Adrenal gland (tissue), 12 donors: ENCODE measurements around the gene ZNF319. TPM values are rescaled to one million over a fixed set of nuclear protein-coding genes. Genes with fewer than 3 reads are reported as not detected.

Experiments used
- DNase-seq, 7 donors: peaks; one replicate each; pipeline ENCODE4 v3.0.0-alpha.2; 2019 to 2020
- H3K27ac ChIP-seq, 5 donors: fragments of 200-600 bp; sonication (generic) in 4 of 5; 1 replicate in 3 of 5; 2 replicates in 2 of 5; pipeline versions ENCODE4 v1.5.1 to v1.8.0; 2016 to 2020; ENCODE audit warnings: mild to moderate bottlenecking in 1 of 5
- H3K27me3 ChIP-seq: fragments of 200-600 bp; 2 replicates; pipeline ENCODE4 v1.8.0; 2021
- H3K36me3 ChIP-seq, 2 donors: fragments of 200-600 bp; replicated peaks in 1 of 2; 1 replicate in 1 of 2; 2 replicates in 1 of 2; pipeline versions ENCODE4 v1.5.1 to v1.8.0; 2018 to 2022
- H3K4me1 ChIP-seq, 2 donors: fragments of 200-600 bp; replicated peaks in 1 of 2; 1 replicate in 1 of 2; 2 replicates in 1 of 2; pipeline versions ENCODE4 v1.5.1 to v1.8.0; 2018 to 2021
- H3K4me3 ChIP-seq, 4 donors: fragments of 200-600 bp; sonication (generic) in 3 of 4; one replicate each; pipeline ENCODE4 v1.5.1; 2016 to 2018
- H3K9me3 ChIP-seq, 3 donors: fragments of 200-600 bp; sonication (generic) in 1 of 3; replicated peaks in 1 of 3; 1 replicate in 2 of 3; 2 replicates in 1 of 3; pipeline versions ENCODE4 v1.5.1 to v1.8.0; 2016 to 2021
- POLR2A ChIP-seq, 2 donors: fragments of 450-650 bp; IDR thresholded peaks; one replicate each; pipeline ENCODE4 v1.6.1; 2017; ENCODE audit warnings: antibody characterized with exemption in 2 of 2, mild to moderate bottlenecking in 2 of 2, moderate library complexity in 1 of 2
- WGBS, 4 donors: extraction: QIAGEN DNeasy Blood & Tissue Kit in 2 of 4; methylation state at CpG; one replicate each; pipeline versions ENCODE4 v1.1.5 to v1.1.7; 2013 to 2017; 5-methylcytosine and 5-hydroxymethylcytosine counted together
- intact Hi-C, 2 donors: fragments of 100-400 bp; cut with DNase I; formaldehyde crosslinking; loops; one replicate each; pipeline versions ENCODE4 v1.14.1 to v1.15.0; 2022 to 2023
- polyA plus RNA-seq, 3 donors: library from polyadenylated mRNA; stranded (reverse); fragments of 200-250 nt in 2 of 3; fragments of 350-450 nt in 1 of 3; fragmentation: Illumina TruSeq in 1 of 3; extraction: RNeasy Lipid Tissue Mini Kit (QIAGEN cat#74804) in 1 of 3; gene quantifications; one replicate each; pipeline ENCODE4 v1.2.3, GENCODE V29; 2013 to 2014
- total RNA-seq, 9 donors: library from RNA; depleted of rRNA in 4 of 9; stranded (reverse); fragments of >200 nt in 4 of 9; fragments of 120-200 nt in 1 of 9; fragmentation: NEBNext Ultra II Directional in 1 of 9; extraction: Animal tissue kit (Norgen Biotek cat#: 25700) in 1 of 9; gene quantifications; one replicate each; pipeline versions ENCODE4 v1.1.0 to v1.2.4, GENCODE V29; 2013 to 2023
- TF ChIP-seq, protein P1 (sequence below), 6 experiments: fragments of 450-650 bp in 4 of 6; fragments of 200-600 bp in 2 of 6; sonication (generic) in 1 of 6; IDR thresholded peaks; 1 replicate in 5 of 6; 2 replicates in 1 of 6; pipeline versions ENCODE4 v1.5.1 to v1.8.0; 2016 to 2021; ENCODE audit warnings: antibody characterized with exemption in 6 of 6, mild to moderate bottlenecking in 2 of 6, moderate library complexity in 1 of 6
- donor health status: healthy with polysubstance abuse.
- donor health status: Bipolar disorder and iron deficiency.
- donor health status: DM: yes; HTN: yes; CAD: no.
- donor health status: DM: no; HTN: no; CAD: no.
- donor health status: DM: no; HTN: no; CAD: no.
- donor health status: DM: yes; HTN: yes; CAD: no.

The ZNF319 gene
- total and polyA plus RNA-seq, 12 donors, result 2.3 to 17.9 (median 8.9) TPM

DNA sequence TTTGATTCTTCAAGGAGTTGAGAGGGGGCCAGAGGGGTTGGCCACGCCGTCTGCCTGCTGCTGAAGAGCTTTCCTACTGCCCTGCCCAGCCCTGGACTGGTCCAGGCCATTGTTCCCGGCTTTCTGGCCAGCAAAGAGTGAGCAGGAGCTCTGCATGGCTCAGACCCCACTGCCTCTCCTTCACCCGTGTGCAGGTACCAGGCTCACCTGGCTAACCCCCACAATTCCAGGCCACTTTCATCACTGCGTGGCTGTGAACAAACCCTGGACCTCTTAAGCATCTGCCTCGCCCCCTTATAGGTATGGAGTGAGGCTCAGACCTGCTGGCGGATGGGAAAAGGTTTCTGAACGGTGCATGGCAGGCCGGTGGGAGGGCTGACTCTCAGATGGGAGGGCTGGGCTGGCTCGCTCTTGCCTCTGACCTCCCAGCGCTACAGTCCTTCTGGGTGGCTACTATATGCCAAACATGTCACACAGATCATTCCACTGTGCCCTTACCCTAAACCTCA, 8.9 kb downstream of the ZNF319 start:
- intact Hi-C loops, result loop anchor here (5.0 to 10.0 kb wide), 3 partner anchors 49 to 407 kb away; no protein-coding TSS in a partner anchor
- DNase-seq, result no peak
- no peak overlapping the region for H3K27ac ChIP-seq
- WGBS, 4 donors, result 90 to 95% (median 92%) methylated on average over 6 to 11 of the region's 11 CpGs
- peaks cover 5% of the 10 kb centered on the region in 2 donors for H3K4me1 ChIP-seq
- no peaks in the 10 kb centered on the region for H3K27me3 ChIP-seq
- no peak overlapping the region for H3K4me3 ChIP-seq
- TF ChIP-seq, protein P1, sequence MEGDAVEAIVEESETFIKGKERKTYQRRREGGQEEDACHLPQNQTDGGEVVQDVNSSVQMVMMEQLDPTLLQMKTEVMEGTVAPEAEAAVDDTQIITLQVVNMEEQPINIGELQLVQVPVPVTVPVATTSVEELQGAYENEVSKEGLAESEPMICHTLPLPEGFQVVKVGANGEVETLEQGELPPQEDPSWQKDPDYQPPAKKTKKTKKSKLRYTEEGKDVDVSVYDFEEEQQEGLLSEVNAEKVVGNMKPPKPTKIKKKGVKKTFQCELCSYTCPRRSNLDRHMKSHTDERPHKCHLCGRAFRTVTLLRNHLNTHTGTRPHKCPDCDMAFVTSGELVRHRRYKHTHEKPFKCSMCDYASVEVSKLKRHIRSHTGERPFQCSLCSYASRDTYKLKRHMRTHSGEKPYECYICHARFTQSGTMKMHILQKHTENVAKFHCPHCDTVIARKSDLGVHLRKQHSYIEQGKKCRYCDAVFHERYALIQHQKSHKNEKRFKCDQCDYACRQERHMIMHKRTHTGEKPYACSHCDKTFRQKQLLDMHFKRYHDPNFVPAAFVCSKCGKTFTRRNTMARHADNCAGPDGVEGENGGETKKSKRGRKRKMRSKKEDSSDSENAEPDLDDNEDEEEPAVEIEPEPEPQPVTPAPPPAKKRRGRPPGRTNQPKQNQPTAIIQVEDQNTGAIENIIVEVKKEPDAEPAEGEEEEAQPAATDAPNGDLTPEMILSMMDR (IDR thresholded peaks at IDR 0.05), result no peak
- no peak for TF ChIP-seq POLR2A (IDR thresholded peaks at IDR 0.05)
- no peaks in the 10 kb centered on the region for H3K9me3 ChIP-seq
- H3K36me3 ChIP-seq, result peaks cover 0 to 7% of the 10 kb centered on the region in 2 donors

DNA sequence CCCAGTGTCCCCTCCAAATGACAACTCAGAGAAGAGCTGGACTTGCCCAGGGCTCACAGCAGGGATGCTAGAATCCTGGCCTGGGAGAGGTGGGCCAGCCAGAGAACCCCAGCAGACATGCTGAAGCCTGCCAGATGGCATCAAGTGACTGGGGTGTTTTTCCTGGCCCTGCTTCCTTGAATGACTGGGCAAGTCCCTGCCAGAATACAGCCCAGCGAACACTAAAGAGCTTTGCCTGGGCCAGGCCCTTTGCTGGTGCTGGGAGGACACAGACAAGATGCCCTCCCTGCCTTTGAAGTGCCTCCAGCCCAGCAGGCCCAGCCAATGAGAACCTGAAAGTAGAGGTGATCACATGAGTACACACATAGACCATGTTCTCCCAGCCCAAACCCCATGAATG, 11.5 kb downstream of the ZNF319 start:
- intact Hi-C loops, result no loop called here
- Histone ChIP-seq H3K27me3 (no peaks in the 10 kb centered on the region), H3K9me3 (no peaks in the 10 kb centered on the region), H3K4me1 (peaks cover 12 to 20% of the 10 kb centered on the region in 2 donors), H3K36me3 (no peaks in the 10 kb centered on the region), H3K4me3 (no peak overlapping the region), H3K27ac (no peak overlapping the region)
- WGBS, 4 donors, result 69 to 75% (median 74%) methylated on average over 1 of the region's 1 CpG; no CpG with 5 or more reads in 1 of the 4 donors
- no peak for TF ChIP-seq POLR2A (IDR thresholded peaks at IDR 0.05)
- TF ChIP-seq, protein P1 (IDR thresholded peaks at IDR 0.05), result no peak
- no peak for DNase-seq

DNA sequence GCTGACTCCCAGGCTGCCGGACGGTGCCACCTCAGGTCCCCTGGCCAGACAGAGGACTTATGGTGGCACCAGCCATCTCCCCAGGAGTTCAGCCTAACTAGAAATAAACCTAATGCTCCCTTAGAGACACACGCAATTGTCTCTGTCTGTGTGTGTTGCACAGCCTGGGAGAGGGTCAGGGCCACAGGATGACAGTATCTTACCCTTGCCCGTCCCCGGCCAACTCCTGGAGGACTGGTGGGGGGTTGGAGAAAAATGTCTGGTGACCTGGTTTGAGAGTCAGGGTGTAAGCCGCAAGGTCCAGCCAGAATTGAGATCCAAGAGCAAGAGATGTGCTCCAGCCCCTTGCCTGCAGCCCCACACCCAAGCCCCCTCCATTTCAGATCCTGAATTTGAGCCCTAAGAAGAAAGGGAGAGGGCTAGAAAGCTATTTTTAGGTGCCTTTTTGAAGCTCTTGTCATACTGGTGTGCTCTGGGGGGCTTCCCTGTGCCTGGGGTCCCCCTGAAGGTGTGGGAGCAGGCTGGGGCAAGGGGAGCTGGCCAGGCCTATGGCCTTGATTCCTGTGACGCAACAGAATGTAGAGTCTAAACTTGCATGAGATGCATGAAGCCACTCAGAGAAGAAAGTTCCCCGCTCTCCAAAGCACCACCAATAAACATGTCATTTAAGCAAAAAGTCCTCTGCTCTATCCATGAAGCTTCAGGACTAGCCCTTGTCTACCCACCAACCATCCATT, 12.9 kb downstream of the ZNF319 start:
- no peak for TF ChIP-seq POLR2A (IDR thresholded peaks at IDR 0.05)
- TF ChIP-seq, protein P1 (IDR thresholded peaks at IDR 0.05), result no peak
- H3K9me3 ChIP-seq, result no peaks in the 10 kb centered on the region
- H3K27me3 ChIP-seq, result no peaks in the 10 kb centered on the region
- peak in 5 of 7 donors; percentile 36 to 71 (median 42) for DNase-seq
- 62 to 88% (median 76%) methylated on average over 4 to 8 of the region's 8 CpGs for WGBS, 4 donors
- peaks cover 12 to 20% of the 10 kb centered on the region in 2 donors for H3K4me1 ChIP-seq
- H3K27ac ChIP-seq, result no peak overlapping the region
- no peaks in the 10 kb centered on the region for H3K36me3 ChIP-seq
- intact Hi-C loops, result no loop called here
- H3K4me3 ChIP-seq, result no peak overlapping the region

DNA sequence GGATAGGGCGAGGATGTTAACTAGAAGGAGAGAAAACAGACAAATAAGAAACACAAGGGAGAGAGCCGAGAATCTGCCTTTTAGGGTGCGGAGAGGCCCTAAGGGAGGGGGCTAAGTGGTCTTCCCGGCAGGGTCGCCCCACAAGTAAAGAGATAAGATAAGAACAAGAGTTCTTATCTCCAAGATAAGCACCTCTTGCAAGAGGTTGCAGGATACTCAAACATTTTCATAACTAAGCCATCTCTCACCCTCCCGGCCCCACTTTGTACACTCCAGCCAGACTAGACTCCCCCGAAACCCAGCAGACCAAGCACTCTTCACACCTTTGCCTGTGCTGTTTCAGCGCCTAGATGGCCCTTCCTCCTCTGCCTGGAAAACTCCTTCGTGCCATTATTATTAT, 14.3 kb downstream of the ZNF319 start:
- 62 to 71% (median 64%) methylated on average over 9 of the region's 9 CpGs for WGBS, 4 donors
- Histone ChIP-seq H3K27me3 (no peaks in the 10 kb centered on the region), H3K4me3 (no peak overlapping the region)

More for the DNA sequence above, 14.3 kb downstream of the ZNF319 start:
- H3K27ac ChIP-seq, result no peak overlapping the region
- no peaks in the 10 kb centered on the region for H3K36me3 ChIP-seq
- TF ChIP-seq, protein P1 (IDR thresholded peaks at IDR 0.05), result no peak
- TF ChIP-seq POLR2A (IDR thresholded peaks at IDR 0.05), result no peak
- H3K9me3 ChIP-seq, result no peaks in the 10 kb centered on the region
- no peak for DNase-seq
- intact Hi-C loops, result no loop called here
- H3K4me1 ChIP-seq, result peaks cover 12 to 20% of the 10 kb centered on the region in 2 donors
